NCI-H774 (cell line): Measurements from ENCODE around the gene CACNA1I.

ENCODE experiments used
- DNase-seq: peaks from one replicate; lab custom pipeline; 2025; lab: John Stamatoyannopoulos, UW

Gene CACNA1I

DNA sequence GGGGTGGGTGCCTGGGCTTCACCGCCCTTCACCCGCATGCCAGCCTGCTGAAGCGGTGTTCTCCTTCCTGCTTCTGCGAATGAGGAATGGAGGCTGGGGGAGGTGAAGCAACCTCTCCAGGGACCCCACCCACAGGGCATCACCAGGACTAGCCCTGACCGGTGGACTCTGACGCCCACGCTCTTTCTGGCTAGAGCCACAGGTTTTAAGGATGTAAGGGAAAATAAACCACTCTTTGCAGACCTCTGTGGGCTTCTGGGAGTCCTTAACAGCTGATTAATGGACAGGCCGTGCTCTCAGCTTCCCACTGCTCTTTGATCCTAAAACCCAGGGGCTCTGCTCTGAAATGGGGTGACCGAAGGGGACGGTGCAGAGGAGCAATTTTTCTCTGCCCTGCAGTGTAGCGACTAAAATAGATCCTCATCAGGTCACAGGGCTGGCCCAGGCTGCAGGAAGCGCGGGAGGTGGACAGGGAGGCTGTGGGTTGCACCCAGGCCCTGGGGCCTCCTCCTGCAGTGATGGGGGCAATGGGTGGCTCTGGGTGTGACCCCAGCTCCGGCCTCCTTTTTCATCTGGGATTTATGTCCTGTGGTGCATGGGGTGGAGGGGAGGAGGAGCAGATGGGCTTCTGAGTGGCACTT is 127.4 kb downstream of the CACNA1I start:
- DNase-seq, result no peak

- peak; percentile 14 for DNase-seq
These were observed 129.2 kb downstream of the CACNA1I start for GRCh38 chr22:39699631-39700360.

DNA sequence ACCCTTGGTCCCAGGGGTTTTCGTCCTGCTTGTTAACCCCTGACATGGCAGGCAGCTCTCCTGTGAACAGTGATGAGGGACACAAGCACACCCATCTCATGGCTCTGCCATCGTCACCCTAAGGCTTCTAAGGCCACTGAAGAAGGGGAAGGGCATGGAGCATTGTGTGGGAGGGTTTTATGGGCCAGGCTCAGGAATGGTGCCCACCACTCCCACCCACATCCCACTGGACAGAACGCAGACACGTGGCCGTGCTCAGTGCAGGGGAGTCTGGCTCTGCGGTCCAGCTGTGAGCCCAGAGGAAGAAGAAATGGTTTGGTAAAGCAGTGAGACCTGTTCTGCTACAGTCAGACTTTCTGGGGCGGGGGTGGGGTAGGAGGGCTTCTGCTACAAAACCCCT is 130.0 kb downstream of the CACNA1I start:
- DNase-seq, result no peak

DNA sequence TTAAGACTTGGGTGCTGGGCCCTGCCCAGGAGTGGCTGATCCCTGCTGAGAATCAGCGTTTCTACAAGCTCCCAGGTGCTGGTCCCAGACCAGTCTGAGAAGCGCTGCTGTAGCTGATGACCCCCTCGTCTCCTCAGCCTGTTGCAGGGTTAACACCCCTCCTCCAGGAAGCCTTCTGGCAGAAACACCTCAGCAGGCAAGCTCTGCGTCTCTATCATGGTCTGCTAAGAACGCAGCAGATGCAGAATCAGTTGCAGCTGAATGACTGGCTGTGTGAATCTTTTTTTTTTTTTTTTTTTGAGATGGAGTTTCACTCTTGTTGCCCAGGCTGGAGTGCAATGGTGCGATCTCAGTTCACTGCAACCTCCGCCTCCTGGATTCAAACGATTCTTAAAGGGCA is 132.5 kb downstream of the CACNA1I start:
- no peak for DNase-seq

- DNase-seq, result no peak
These were observed 133.5 kb downstream of the CACNA1I start for GRCh38 chr22:39703928-39704639.

- no peak for DNase-seq
These were observed 134.8 kb downstream of the CACNA1I start for GRCh38 chr22:39705386-39705785.

GRCh38 chr22:39706376-39707140 is 136.0 kb downstream of the CACNA1I start:
- no peak for DNase-seq

GRCh38 chr22:39707351-39707750 is 136.8 kb downstream of the CACNA1I start:
- no peak for DNase-seq

DNA sequence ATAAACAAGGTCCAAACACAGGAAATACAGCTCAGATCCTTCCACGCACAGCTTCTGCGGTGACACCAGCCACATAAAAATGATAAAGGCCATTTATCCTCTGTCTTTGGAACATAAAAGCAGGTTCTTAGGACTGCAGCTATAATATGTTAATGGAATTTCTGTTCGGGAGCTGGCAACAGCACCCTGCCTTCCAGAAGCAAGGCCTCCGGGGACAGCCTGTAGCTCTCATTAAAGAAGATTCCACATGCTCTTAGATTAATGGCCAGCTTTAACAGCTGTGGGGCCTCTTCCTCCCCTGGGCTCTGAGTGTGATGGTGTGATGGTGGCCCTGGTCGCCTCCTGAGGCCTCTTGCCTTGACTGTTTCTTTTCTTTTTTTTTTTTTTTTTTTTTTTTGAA is 137.3 kb downstream of the CACNA1I start:
- no peak for DNase-seq

GRCh38 chr22:39710380-39711150 is 140.0 kb downstream of the CACNA1I start:
- DNase-seq, result no peak

DNA sequence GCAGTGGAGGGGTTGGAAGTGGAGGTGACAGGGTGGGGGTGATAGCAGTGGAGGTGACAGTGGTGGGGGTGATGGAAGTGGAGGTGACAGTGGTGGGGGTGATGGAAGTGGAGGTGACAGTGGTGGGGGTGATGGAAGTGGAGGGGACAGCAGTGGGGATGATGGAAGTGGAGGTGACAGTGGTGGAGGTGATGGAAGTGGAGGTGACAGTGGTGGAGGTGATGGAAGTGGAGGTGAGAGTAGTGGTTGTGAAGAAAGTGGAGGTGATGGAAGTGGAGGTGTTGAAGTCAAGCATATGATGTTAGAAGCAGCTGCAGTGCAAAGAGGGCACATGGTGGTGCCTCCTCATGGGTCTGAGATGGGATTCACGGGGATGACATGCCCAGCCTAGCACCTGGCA is 141.5 kb downstream of the CACNA1I start:
- no peak for DNase-seq

- DNase-seq, result no peak
These were observed 142.4 kb downstream of the CACNA1I start for GRCh38 chr22:39712751-39713525.

GRCh38 chr22:39713799-39714290 is 143.3 kb downstream of the CACNA1I start:
- no peak for DNase-seq

DNA sequence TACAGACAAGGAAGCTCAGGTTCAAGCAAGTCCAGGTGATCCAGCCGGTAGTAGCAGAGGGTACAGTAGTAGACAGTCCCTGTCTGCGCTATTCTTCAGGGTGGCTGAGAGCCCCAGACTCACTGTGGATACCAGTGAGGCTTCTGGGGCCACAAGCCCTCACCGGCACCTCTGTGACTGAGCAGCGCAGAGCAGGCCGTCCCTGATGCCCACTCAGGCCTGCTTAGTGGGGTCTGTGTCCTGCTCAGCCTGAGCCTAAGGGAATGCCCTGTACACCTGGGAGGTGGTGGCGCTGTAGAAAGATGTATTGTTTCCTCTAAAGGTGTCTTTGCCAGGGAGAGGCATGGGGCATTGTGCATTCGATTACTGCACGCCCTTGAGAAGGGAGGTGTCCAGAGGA is 143.8 kb downstream of the CACNA1I start:
- DNase-seq, result no peak

DNA sequence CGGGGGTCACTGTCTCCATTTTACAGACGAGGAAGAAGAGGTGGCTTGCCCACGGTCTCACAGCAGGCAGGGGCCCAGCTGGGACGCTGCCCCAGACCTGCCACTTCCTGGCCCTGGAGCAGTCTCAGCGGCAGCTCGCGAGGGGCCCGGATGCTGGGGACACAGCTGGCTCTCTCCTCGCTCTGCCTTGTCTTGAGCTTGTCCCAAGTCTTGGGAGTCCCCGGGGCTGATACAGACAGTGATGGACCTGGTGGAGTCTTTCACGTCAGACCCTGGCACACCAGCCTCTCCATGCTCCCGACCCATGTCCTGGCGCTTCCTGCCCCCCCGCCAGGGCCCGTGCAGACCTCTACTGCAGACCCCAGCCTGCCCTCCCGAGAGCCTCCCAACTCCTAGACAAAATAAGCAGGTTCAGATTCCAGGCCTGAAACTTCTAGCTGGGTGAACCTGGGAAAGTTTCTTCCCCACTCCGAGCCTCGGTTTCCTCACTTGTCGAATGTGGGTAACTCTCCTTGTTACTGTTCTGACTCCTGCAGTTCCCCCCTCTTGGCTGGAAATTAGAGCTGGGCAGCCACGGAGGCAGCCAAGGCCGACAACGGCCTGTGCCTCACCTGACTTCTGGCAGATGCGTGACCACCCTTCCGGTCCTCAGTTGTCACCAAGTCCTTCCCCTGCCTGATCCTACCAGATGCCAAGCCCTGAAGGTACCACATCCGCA is 145.4 kb downstream of the CACNA1I start:
- DNase-seq, result no peak

DNA sequence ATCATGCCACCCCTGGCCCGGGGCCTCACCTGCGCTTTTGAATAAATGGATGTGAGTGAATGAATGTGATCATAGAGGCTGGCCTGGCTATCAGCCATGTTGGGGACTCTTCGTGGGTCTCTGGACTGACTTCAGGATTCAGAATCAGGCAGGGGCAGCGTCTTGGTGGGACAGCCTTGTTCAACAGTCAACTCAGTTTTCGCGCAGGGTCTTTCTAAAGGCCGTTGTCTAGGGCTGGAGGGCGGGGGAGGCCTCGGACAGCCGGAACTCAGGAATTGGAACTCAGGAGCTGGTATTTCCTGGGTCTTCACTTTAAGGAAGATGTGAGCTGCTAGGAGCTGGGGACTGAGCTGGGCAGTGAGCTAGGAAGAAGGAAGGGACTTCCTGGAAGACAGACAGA is 146.0 kb downstream of the CACNA1I start:
- DNase-seq, result no peak

DNA sequence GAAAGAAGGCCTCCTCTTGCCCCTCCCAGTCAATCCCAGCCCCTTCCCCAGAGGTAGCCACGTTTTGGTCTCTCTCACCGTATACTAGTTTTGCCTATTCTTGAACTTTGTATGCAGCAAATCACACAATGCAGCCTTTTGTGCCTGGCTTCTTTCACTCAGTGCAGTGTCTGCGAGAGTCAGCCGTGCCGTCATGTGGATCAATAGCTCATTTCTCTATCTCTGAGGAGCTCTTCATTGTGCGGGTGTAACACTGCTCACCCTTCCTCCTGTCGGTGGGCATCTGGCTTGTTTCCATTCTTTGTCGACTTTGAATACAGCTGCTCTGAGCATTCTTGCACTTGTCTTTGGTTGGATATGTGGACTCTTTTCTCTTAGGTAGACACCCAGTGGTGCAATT is 146.5 kb downstream of the CACNA1I start:
- no peak for DNase-seq

GRCh38 chr22:39718206-39718605 is 147.7 kb downstream of the CACNA1I start:
- no peak for DNase-seq

GRCh38 chr22:39718921-39719475 is 148.4 kb downstream of the CACNA1I start:
- no peak for DNase-seq
